Tibial nerve (tissue), 4 donors: ENCODE measurements around the gene AK3. TPM values are rescaled to one million over a fixed set of nuclear protein-coding genes. Genes with fewer than 3 reads are reported as not detected.
A peak's percentile ranks its signal among the peaks of the same experiment; 100 is the strongest.

Experiments used
- DNase-seq, 2 donors: peaks; one replicate each; pipeline ENCODE4 v3.0.0-alpha.2; 2019; ENCODE audit warnings: low spot score in 2 of 2
- H3K27ac ChIP-seq, 4 donors: fragments of 200-600 bp; sonication (generic) in 3 of 4; one replicate each; pipeline ENCODE4 v1.5.1; 2017 to 2019; ENCODE audit warnings: mild to moderate bottlenecking in 1 of 4
- H3K27me3 ChIP-seq, 2 donors: fragments of 200-600 bp; sonication (generic) in 1 of 2; one replicate each; pipeline versions ENCODE4 v1.5.1 to v1.6.0; 2017 to 2019
- H3K36me3 ChIP-seq, 3 donors: fragments of 200-600 bp; sonication (generic); one replicate each; pipeline ENCODE4 v1.5.1; 2018 to 2019
- H3K4me1 ChIP-seq, 4 donors: fragments of 200-600 bp; sonication (generic) in 3 of 4; one replicate each; pipeline ENCODE4 v1.5.1; 2017 to 2019
- H3K4me3 ChIP-seq, 4 donors: fragments of 200-600 bp; sonication (generic) in 3 of 4; one replicate each; pipeline ENCODE4 v1.5.1; 2017 to 2019; ENCODE audit warnings: mild to moderate bottlenecking in 1 of 4, moderate library complexity in 1 of 4
- H3K9me3 ChIP-seq, 4 donors: fragments of 200-600 bp; sonication (generic) in 3 of 4; one replicate each; pipeline ENCODE4 v1.5.1; 2017 to 2019
- EP300 ChIP-seq, 2 donors: sonication (generic); formaldehyde crosslinking; IDR thresholded peaks; one replicate each; pipeline ENCODE4 v1.6.1; 2017; ENCODE audit warnings: antibody characterized with exemption in 2 of 2, mild to moderate bottlenecking in 1 of 2
- POLR2A ChIP-seq, 2 donors: fragments of 450-650 bp; IDR thresholded peaks; one replicate each; pipeline ENCODE4 v1.6.1; 2017; ENCODE audit warnings: antibody characterized with exemption in 2 of 2, mild to moderate bottlenecking in 2 of 2, moderate library complexity in 2 of 2
- WGBS, 2 donors: methylation state at CpG; one replicate each; pipeline ENCODE4 v1.1.5; 2018; 5-methylcytosine and 5-hydroxymethylcytosine counted together
- total RNA-seq, 4 donors: library from RNA; depleted of rRNA; stranded (reverse); fragments of >200 nt; gene quantifications; one replicate each; pipeline ENCODE4 v1.1.0, GENCODE V29; 2016
- TF ChIP-seq, protein P1 (sequence below), 5 experiments: fragments of 200-600 bp in 3 of 5; fragments of 450-650 bp in 2 of 5; sonication (generic) in 3 of 5; IDR thresholded peaks; one replicate each; pipeline ENCODE4 v1.5.1; 2016 to 2019; ENCODE audit warnings: antibody characterized with exemption in 5 of 5, mild to moderate bottlenecking in 3 of 5, moderate library complexity in 2 of 5

AK3 gene
- total RNA-seq, 4 donors from 2014 or later = 70.2 to 97.5 (median 93.4) TPM

DNA sequence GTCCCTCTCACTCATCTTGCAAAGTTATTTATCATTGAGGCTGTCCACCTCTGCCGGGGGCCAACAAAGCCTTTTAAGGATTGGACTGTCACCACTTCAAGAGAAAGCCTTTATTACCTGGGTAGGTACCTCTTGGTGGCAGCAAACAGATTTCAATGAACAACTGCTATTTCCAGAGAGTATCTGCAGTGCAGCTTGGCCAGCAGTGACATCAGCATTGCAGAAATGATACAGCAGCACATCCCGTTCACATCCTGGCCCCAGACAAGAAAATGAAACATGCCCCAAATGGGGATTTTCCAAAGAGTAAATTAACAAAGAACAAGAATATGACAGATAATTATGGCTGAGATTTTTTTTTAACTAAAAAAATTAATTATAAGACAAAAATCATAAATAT, 72.4 kb downstream of the AK3 start:
- 80 to 91% methylated on average over 2 of the region's 2 CpGs for WGBS, 2 donors
- no peak for DNase-seq
- Histone ChIP-seq H3K9me3 (no peaks in the 10 kb centered on the region), H3K4me1 (peaks cover 0 to 30% (median 20%) of the 10 kb centered on the region in 4 donors), H3K4me3 (no peak overlapping the region), H3K36me3 (no peaks in the 10 kb centered on the region), H3K27ac (no peak overlapping the region), H3K27me3 (no peaks in the 10 kb centered on the region)
- TF ChIP-seq, protein P1, sequence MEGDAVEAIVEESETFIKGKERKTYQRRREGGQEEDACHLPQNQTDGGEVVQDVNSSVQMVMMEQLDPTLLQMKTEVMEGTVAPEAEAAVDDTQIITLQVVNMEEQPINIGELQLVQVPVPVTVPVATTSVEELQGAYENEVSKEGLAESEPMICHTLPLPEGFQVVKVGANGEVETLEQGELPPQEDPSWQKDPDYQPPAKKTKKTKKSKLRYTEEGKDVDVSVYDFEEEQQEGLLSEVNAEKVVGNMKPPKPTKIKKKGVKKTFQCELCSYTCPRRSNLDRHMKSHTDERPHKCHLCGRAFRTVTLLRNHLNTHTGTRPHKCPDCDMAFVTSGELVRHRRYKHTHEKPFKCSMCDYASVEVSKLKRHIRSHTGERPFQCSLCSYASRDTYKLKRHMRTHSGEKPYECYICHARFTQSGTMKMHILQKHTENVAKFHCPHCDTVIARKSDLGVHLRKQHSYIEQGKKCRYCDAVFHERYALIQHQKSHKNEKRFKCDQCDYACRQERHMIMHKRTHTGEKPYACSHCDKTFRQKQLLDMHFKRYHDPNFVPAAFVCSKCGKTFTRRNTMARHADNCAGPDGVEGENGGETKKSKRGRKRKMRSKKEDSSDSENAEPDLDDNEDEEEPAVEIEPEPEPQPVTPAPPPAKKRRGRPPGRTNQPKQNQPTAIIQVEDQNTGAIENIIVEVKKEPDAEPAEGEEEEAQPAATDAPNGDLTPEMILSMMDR (IDR thresholded peaks at IDR 0.05) = no peak

DNA sequence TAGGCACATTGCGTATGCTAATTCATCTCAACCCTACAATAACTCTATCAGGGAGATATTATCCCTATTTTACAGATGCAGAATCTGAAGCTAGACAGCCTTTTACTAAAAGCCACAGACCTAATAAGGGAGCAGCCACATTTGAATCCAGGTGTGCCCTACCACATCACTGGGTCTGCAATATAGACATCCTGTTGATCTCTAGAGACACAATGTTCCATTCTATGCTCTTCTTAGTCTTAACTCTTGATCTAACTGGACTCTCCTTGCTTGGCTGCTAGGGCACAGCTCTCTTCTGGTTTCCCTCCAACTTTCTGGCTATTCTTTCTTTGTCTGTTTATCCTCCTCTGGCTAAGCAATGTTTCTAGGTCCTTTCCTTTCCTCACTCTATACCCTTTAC, 73.3 kb downstream of the AK3 start:
- no peak overlapping the region for H3K4me3 ChIP-seq
- DNase-seq = no peak
- no peaks in the 10 kb centered on the region for H3K27me3 ChIP-seq
- no peak for TF ChIP-seq EP300 (IDR thresholded peaks at IDR 0.05)
- H3K27ac ChIP-seq = no peak overlapping the region
- H3K4me1 ChIP-seq = peaks cover 0 to 39% (median 26%) of the 10 kb centered on the region in 4 donors
- H3K9me3 ChIP-seq = no peaks in the 10 kb centered on the region
- WGBS, 2 donors = 95 to 96% methylated on average over 1 of the region's 1 CpG
- H3K36me3 ChIP-seq = no peaks in the 10 kb centered on the region

DNA sequence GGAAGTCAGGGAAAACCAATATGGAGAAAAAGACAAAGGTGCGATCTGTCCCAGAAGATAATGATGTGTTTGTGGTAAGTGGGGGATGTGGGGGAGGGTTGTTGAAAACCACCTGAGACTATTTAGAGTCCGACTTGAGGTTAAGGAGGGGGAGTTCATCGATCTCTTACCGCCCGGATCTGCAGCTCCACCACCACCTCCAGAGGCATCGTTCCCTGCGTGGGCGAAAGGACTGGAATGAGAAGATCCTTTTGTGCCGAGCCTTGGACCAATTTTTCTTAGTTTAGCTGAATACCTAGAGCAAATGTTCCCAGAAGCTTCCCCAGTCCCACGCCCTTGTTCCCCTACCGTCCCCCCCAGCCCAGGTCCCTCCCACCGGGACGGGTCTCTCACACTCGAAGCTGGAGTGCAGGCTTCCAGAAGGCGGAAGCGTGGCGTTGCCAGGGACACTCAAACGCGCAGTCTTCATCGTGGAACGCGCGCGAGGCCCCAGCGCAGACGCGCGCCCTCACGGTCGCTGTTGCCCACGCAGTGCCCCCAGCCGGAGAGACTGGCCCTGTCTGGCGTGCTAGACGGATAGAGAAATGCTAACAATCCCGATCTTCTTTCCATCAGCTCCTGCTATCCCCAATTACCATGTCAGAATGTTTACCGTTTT, 74.8 kb downstream of the AK3 start, which contains the start of gene SPATA6L:
Gene SPATA6L, minus strand, starts transcription at position 439 of the 658 bp plus-strand sequence. Its CDS starts 230 bp downstream, at position 209.
- TF ChIP-seq, protein P1 (IDR thresholded peaks at IDR 0.05) = no peak
- no peak for TF ChIP-seq POLR2A (IDR thresholded peaks at IDR 0.05)
- TF ChIP-seq EP300 (IDR thresholded peaks at IDR 0.05) = peak in 1 of 2 donors; percentile 31
- H3K4me3 ChIP-seq = peak within 1 kb of the TSS; percentile 36 to 50 (median 47)
- no peaks in the 10 kb centered on the region for H3K27me3 ChIP-seq
- H3K4me1 ChIP-seq = peaks cover 0 to 48% (median 32%) of the 10 kb centered on the region in 4 donors
- DNase-seq = peak in 1 of 2 donors; percentile 34
- WGBS, 2 donors = 3% methylated on average over 28 to 29 of the region's 36 CpGs
- no peaks in the 10 kb centered on the region for H3K36me3 ChIP-seq
- no peaks in the 10 kb centered on the region for H3K9me3 ChIP-seq
- peak within 1 kb of the TSS in 3 of 4 donors; percentile 41 to 72 (median 47) for H3K27ac ChIP-seq

DNA sequence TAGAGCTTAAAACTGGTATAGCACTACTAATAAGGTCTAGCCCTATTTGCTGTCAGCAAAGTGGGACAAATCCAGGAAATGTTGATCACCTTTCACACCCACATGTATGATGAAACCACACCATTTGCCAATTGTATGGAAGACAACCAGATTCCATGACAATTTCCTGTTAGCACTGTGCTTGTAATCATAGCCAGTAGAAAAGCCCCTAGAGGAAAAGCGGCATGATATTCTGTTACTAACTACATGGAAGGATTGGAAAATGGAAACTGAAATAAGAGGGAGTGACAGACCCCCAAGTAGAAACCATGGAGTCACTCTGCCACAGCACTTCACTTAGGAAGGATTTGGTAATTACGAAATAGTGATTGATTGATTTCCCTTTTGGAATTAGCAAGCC, 75.6 kb downstream of the AK3 start:
- WGBS, 2 donors = 77 to 81% methylated on average over 2 of the region's 2 CpGs
- no peaks in the 10 kb centered on the region for H3K9me3 ChIP-seq
- H3K27me3 ChIP-seq = no peaks in the 10 kb centered on the region
- no peaks in the 10 kb centered on the region for H3K36me3 ChIP-seq
- H3K27ac ChIP-seq = peak overlapping the region in 2 of 4 donors; percentile 47 to 72
- H3K4me3 ChIP-seq = no peak overlapping the region
- H3K4me1 ChIP-seq = peaks cover 0 to 48% (median 32%) of the 10 kb centered on the region in 4 donors
- TF ChIP-seq, protein P1 (IDR thresholded peaks at IDR 0.05) = no peak
- peak in 1 of 2 donors; percentile 42 for TF ChIP-seq EP300 (IDR thresholded peaks at IDR 0.05)
- DNase-seq = no peak

DNA sequence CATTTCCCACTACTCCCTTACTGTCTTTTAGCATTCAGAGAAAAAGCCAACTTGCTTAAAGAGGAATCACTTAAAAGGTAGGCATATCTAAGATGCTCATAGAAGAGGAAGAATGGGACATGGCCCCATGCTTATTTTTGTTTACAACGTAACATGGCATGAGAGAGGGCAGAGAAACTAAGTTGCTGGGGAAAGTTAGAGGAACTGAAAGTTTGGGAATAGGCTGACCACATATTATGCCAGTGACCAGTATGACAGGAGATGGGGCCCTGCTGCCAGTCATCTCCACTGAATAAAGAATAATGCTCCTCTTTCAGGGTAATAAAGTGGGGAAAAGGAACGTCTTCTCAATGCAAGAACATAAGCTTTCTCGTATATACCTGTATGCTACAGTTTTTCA, 77.0 kb downstream of the AK3 start:
- peaks cover 0 to 48% (median 32%) of the 10 kb centered on the region in 4 donors for H3K4me1 ChIP-seq
- no peaks in the 10 kb centered on the region for H3K27me3 ChIP-seq
- no peak overlapping the region for H3K27ac ChIP-seq
- H3K9me3 ChIP-seq = no peaks in the 10 kb centered on the region
- no peak overlapping the region for H3K4me3 ChIP-seq
- no peaks in the 10 kb centered on the region for H3K36me3 ChIP-seq
- WGBS, 2 donors = 81 to 85% methylated on average over 3 of the region's 3 CpGs
- TF ChIP-seq EP300 (IDR thresholded peaks at IDR 0.05) (no peak), POLR2A (IDR thresholded peaks at IDR 0.05) (no peak)
- no peak for DNase-seq

DNA sequence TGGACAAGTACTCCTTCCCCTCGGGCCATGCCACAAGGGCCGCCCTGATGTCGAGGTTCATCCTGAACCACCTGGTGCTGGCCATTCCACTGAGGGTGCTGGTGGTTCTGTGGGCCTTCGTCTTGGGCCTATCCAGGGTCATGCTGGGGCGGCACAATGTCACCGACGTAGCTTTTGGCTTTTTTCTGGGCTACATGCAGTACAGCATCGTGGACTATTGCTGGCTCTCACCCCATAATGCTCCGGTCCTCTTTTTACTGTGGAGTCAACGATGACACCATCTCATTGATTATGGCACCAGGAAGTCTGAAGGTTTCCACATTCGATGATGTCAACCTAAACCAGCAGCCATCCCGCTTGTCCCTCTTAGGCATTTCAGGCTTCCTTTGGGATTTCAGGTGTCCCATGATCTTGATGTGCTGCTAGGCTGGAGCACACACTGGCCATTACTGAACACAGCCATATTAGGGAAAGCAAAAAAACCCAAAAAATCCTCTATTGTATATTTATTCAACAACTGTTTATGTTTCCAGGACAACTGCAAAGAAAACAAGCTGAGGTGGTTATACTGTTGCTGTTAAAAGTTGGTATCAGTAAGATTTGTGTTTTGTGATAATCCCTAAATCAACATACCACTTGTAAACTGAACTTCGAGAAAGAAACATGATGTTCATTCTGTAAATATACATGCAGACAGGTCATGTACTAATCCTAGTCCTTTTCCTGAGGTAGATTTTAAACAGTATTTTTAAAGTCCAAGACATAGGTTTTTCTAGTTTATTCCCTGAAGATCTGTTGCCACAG, 77.8 kb downstream of the AK3 start:
- Histone ChIP-seq H3K36me3 (no peaks in the 10 kb centered on the region), H3K27me3 (no peaks in the 10 kb centered on the region), H3K4me3 (peak overlapping the region; percentile 74 to 98 (median 88)), H3K4me1 (peaks cover 0 to 48% (median 32%) of the 10 kb centered on the region in 4 donors), H3K27ac (peak overlapping the region in 3 of 4 donors; percentile 84 to 92 (median 87)), H3K9me3 (no peaks in the 10 kb centered on the region)
- WGBS, 2 donors = 69 to 73% methylated on average over 12 to 13 of the region's 13 CpGs
- no peak for DNase-seq
- TF ChIP-seq POLR2A (IDR thresholded peaks at IDR 0.05) (no peak), EP300 (IDR thresholded peaks at IDR 0.05) (no peak)
- TF ChIP-seq, protein P1 (IDR thresholded peaks at IDR 0.05) = no peak
